ENCODE results near the gene SLC6A11.

Gene SLC6A11

DNA sequence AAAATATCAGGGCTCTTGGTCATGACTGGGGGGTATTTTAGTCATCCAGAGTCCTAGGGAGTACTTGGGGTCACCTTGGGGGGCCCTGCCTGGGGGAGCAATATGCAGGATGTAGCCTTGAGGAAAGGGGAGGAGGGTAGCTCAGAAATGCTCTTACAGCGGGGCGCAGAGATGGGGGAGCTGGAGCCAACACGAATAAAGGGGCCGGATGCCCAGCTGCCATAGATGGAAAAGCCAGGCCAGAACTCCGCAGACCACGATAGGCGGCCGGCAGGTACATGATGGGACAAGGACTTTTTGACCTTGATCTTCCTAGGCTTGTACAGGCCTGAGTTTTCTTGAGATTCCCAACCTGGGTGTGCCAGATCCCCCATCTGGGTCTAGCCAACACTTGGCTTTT is 128.8 kb downstream of the SLC6A11 start:
- H3K4me1 Mint-ChIP-seq: no peaks in the 10 kb centered on the region
- DNase-seq (no peak), ATAC-seq (replicated peaks) (no peak)
- H3K9me3 Mint-ChIP-seq: peaks cover 2 to 9% of the 10 kb centered on the region in 2 donors
- H3K36me3 Mint-ChIP-seq: no peaks in the 10 kb centered on the region
- no peak overlapping the region for H3K4me3 Mint-ChIP-seq
- H3K27ac Mint-ChIP-seq: no peak overlapping the region
- peaks cover 17 to 22% of the 10 kb centered on the region in 2 donors for H3K27me3 Mint-ChIP-seq

DNA sequence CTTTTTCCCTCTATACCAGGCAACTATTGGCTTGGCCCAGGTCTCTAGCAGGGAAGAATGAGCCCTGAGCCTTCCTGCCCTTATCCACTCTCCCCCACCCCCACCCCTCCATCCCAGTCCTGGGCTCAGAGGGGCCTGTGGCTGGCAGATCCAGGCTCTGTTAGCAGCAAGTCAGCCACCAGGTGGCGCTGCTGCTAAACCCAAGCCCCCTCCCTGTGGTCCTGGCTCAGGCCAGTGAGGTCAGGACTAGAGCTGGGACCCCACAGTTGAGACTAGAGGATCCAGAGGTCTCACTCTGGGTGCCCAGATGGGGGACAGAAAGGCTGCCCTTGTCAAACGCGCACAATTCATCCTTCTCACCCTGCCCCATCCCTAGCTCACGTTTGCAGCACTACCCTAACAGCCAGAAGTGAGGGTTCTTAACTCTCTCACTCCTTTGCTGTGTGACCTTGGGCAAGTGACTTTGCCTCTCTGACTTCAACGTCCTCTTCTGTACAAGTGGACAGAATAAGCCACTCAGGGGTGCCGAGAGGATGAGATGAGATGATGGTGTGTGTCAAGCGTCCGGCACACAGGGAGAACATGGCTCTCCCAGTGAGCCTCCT is 129.8 kb downstream of the SLC6A11 start:
- no peak overlapping the region for H3K4me3 Mint-ChIP-seq
- no peaks in the 10 kb centered on the region for H3K4me1 Mint-ChIP-seq
- H3K27ac Mint-ChIP-seq: no peak overlapping the region
- DNase-seq: peak; percentile 17
- H3K36me3 Mint-ChIP-seq: no peaks in the 10 kb centered on the region
- H3K9me3 Mint-ChIP-seq: peaks cover 2 to 9% of the 10 kb centered on the region in 2 donors
- peaks cover 17 to 28% of the 10 kb centered on the region in 2 donors for H3K27me3 Mint-ChIP-seq
- peak; percentile 75 to 85 for ATAC-seq (replicated peaks)

DNA sequence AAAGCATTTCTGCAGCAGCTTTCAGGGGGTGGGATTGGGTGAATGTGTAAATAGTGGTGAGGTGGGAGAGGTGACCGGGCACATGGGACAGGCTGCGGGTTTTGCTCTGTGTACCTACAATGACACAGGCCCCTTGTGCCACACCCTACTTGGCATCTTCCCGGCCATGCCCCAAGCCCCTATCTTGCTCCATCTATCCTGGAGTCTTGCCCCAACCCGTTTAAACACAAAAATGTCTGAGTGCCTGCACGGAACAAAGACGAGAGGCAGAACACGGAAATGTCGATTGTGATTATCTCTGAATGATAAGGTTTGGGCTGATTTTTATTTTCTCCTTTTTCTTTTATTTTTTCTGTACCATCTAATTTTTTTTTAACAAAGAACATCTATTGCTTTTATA is 130.5 kb downstream of the SLC6A11 start:
- Mint-ChIP-seq H3K27me3 (peaks cover 18 to 30% of the 10 kb centered on the region in 2 donors), H3K9me3 (peaks cover 2 to 9% of the 10 kb centered on the region in 2 donors), H3K27ac (no peak overlapping the region), H3K4me3 (no peak overlapping the region), H3K36me3 (no peaks in the 10 kb centered on the region), H3K4me1 (no peaks in the 10 kb centered on the region)
- DNase-seq (no peak), ATAC-seq (replicated peaks) (no peak)

DNA sequence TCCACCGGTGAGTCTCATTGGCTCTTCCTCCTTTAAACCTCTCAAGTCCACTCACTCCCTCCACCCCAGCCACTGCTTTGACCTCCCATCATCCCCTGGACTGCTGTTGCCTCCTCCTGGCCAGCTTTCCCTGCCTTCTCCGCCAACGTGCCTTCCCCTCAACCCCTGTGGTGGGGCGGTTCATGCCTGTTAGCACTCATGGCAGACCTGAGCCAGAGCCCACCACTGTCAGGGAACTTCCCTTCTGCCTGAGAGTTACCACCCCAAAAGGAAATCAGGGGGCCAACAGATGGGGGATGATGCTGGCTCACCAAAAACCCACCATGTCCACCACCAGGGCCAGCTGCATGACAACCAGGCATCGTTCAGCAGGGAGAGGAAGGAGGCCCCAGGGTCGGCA is 132.3 kb downstream of the SLC6A11 start:
- DNase-seq (no peak), ATAC-seq (replicated peaks) (no peak)
- Mint-ChIP-seq H3K4me3 (no peak overlapping the region), H3K9me3 (no peaks in the 10 kb centered on the region), H3K4me1 (no peaks in the 10 kb centered on the region), H3K36me3 (no peaks in the 10 kb centered on the region), H3K27me3 (peaks cover 15% of the 10 kb centered on the region in 2 donors), H3K27ac (no peak overlapping the region)

DNA sequence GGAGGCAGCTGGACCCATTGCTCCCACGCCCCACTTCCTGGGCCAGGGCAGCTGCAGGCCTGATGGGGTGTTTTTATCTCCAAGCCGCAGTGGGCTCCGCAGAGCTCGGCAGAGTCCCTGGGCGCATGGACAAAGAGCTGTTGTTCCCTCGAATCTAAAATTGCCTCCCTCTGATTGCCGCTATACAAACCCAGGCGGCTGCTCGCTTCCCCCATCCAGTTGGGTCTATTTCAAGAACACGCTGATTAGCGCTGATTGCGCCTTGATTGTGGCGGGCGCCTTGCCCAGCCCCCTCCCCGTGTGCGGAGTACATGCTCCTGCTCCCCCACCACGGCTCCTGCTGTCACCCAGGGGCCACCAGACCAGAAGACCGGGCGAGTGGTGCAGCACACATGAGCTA is 133.2 kb downstream of the SLC6A11 start:
- no peak for DNase-seq
- no peak overlapping the region for H3K4me3 Mint-ChIP-seq
- no peaks in the 10 kb centered on the region for H3K36me3 Mint-ChIP-seq
- no peaks in the 10 kb centered on the region for H3K9me3 Mint-ChIP-seq
- peaks cover 15 to 20% of the 10 kb centered on the region in 2 donors for H3K27me3 Mint-ChIP-seq
- no peak overlapping the region for H3K27ac Mint-ChIP-seq
- no peaks in the 10 kb centered on the region for H3K4me1 Mint-ChIP-seq
- no peak for ATAC-seq (replicated peaks)

DNA sequence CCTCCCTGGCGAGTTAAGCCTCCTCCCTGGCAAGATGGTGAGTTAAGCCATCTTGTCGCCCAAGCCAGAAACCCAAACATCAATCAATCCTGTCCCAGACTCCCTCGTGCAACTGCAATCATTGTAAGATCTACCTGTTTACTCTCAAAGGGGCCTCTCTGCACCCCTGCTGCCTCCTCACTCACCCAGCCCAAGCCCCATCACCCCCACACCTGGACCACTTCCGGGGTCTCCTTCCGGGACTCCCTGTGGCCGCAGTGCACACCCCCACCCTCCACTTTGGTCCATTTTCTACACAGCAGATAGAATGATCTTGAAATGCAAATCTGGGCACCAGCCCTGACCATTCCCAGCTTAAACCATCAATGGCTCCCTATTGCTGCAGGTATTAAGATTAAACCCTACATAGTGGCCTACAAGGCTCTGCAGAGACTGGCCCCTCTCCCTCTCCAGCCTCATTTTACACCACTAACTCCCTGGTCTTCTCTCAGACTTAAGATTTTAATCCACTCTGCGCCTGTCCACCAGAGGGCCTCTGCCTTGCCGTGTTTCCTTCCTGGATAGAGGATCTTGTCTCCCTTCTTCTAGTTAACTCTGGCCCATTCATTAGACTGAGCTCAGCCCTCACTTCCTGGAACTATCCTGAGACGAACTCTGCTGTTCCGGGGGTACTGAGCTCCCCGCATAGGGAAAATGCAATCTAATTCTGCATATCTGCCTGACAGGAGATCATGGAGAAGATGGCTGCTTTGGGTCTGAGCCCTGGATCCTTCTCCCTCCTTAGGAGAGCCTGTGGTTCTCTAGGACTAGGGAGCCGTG is 134.7 kb downstream of the SLC6A11 start:
- ATAC-seq (replicated peaks) (peak; percentile 28 to 33), DNase-seq (no peak)
- no peaks in the 10 kb centered on the region for H3K36me3 Mint-ChIP-seq
- H3K4me1 Mint-ChIP-seq: no peaks in the 10 kb centered on the region
- H3K27ac Mint-ChIP-seq: no peak overlapping the region
- peaks cover 8 to 13% of the 10 kb centered on the region in 2 donors for H3K27me3 Mint-ChIP-seq
- no peaks in the 10 kb centered on the region for H3K9me3 Mint-ChIP-seq
- no peak overlapping the region for H3K4me3 Mint-ChIP-seq

DNA sequence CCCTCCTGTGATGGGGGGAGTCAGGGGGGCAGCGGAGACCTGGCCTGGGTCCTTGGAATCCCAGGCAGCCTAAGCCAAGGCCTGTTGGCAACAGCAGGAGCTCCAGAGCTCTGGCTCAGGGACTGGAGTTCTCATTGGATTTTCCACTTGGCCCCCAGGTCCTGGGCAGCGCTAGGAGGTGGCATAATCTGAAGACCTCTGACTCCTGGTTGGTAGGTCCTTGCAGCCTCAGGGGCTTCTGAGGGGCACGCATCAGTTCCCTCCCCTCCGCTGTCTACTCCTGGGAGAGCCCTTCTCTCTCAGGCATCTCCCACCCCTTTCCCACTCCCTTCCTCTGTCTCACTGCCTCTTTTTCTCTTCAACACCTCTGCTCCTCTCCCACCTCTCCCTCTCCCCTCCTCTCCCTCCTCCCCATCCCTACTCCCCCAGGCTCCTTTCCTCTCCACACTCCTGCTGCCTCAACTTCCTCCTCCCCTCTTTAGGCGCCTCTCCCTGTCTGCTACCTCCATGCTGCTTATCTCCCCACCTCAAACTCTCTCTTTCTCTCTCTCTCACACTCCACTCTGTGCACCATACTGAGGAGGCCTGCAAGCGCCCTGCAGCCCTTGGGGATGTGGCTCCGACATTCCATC is 135.4 kb downstream of the SLC6A11 start:
- Mint-ChIP-seq H3K27ac (no peak overlapping the region), H3K4me1 (no peaks in the 10 kb centered on the region), H3K27me3 (peaks cover 8 to 13% of the 10 kb centered on the region in 2 donors), H3K36me3 (no peaks in the 10 kb centered on the region), H3K9me3 (no peaks in the 10 kb centered on the region), H3K4me3 (no peak overlapping the region)
- no peak for ATAC-seq (replicated peaks)
- DNase-seq: no peak

DNA sequence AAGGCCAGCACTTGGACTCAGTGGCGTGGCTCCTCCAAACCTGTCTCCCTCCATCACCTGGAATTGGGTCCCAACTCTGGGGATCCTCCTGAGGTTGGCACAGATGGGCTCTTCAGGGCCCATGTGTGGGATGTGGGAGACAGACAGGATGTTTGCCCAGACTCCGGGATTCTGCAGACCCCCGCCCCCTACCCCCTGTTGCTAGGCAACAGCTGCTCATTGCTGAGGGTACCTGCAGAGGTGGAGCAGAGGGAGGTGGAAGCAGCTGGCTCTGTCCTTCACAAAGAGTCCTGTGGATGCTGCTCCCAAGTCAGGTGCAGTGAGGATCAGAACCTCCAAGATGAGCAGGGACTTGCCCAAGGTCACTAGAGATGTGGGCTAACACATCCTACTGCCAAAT is 136.5 kb downstream of the SLC6A11 start:
- H3K36me3 Mint-ChIP-seq: no peaks in the 10 kb centered on the region
- no peak for ATAC-seq (replicated peaks)
- H3K27me3 Mint-ChIP-seq: peaks cover 8 to 13% of the 10 kb centered on the region in 2 donors
- DNase-seq: no peak
- H3K9me3 Mint-ChIP-seq: no peaks in the 10 kb centered on the region
- no peaks in the 10 kb centered on the region for H3K4me1 Mint-ChIP-seq
- no peak overlapping the region for H3K27ac Mint-ChIP-seq
- no peak overlapping the region for H3K4me3 Mint-ChIP-seq

DNA sequence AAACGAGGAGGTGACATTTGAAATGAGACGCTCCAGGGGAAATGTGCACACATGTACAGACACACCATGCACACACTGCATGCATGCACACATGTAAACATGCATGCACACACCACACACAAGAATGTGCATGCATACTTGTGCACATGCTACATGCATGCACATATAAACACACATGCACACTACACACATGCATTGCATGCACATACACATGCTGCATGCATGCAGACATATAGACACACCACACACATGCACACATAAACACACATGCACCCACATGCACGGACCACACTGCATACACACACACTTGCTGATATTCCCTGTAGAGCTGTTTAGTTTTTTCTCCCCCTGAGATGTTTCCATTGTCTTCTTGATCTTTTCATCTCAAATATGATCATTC is 138.7 kb downstream of the SLC6A11 start:
- no peaks in the 10 kb centered on the region for H3K4me1 Mint-ChIP-seq
- no peak overlapping the region for H3K27ac Mint-ChIP-seq
- no peaks in the 10 kb centered on the region for H3K9me3 Mint-ChIP-seq
- H3K4me3 Mint-ChIP-seq: no peak overlapping the region
- H3K36me3 Mint-ChIP-seq: no peaks in the 10 kb centered on the region
- H3K27me3 Mint-ChIP-seq: peaks cover 8 to 13% of the 10 kb centered on the region in 2 donors
- DNase-seq: no peak
- ATAC-seq (replicated peaks): no peak

DNA sequence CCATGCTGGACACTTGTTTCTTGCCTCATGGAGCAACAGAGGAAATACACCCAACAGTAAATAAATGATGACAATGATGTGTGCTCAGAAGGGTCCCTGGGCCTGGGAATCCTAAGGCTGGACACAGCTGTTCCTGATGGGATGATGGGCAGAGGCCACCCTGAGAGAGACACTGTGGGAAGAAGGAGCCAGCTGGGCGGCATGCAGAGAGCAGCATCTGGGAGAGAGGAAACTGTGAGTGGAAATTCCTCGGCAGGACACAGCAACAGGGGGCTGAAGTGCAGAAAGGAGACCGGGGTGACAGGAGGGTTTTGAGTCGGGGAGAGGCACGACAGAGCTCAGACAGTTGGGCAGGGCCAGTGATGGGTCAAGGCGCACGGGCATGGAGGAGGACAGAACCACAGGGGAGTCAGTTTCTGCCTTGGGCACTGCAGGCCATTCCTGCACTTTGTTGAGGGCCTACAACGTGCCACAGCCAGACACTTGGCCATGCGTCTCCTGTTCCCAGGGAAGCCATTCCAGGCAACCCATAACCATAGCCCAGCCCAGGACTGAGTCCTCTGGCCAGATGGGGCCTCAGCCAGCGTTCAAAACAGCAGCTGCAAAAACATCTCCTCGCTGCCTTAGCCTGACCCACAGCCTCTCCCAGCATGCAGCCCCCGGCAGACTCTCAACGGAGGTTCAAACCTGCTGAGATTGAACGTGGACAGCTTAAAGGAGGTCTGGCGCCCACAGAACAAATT is 139.9 kb downstream of the SLC6A11 start:
- H3K4me1 Mint-ChIP-seq: no peaks in the 10 kb centered on the region
- H3K27me3 Mint-ChIP-seq: peaks cover 5 to 21% of the 10 kb centered on the region in 2 donors
- no peak overlapping the region for H3K27ac Mint-ChIP-seq
- no peaks in the 10 kb centered on the region for H3K9me3 Mint-ChIP-seq
- no peak overlapping the region for H3K4me3 Mint-ChIP-seq
- DNase-seq (no peak), ATAC-seq (replicated peaks) (no peak)
- H3K36me3 Mint-ChIP-seq: no peaks in the 10 kb centered on the region

DNA sequence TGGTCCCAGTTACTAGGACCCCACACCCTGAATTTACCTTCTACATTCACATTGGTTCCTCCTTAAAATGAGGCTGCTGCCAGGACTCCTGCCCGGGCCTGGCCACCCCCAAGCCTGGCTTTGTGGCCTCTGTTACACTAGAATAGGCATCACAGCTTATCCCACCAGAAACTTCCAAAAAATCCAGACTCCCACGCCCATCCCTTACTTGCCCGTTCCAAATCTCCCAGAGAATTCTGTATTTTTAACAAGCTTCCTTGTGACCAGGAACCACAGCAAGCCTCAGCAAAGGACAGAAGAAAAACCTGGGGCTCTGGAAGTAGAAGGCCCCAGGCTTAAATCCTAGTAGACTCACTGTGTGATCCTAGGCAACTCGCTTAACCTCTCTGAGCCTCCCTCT is 140.5 kb downstream of the SLC6A11 start:
- Mint-ChIP-seq H3K4me1 (no peaks in the 10 kb centered on the region), H3K36me3 (no peaks in the 10 kb centered on the region), H3K4me3 (no peak overlapping the region), H3K27me3 (peaks cover 5 to 21% of the 10 kb centered on the region in 2 donors), H3K9me3 (no peaks in the 10 kb centered on the region), H3K27ac (no peak overlapping the region)
- ATAC-seq (replicated peaks) (no peak), DNase-seq (no peak)

DNA sequence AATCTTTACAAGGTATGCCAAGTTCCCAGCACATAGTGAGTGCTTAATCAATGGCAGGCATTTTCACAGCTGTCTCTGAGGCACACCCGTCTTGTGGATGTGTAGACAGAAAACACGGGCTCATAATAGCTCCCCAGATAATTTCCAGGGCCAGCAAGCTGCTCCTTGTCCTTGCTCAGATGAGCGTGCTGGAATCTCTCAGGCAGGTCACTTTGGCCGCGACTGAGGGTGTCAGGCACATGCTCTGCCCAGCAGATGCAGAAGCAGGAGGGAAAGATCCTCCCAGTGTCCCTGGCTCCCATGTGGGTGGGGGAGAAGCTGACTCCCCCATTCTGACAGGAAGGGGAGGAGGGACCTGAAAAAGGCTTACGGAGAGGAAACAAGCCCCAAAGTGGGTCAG is 141.0 kb downstream of the SLC6A11 start:
- peaks cover 5 to 17% of the 10 kb centered on the region in 2 donors for H3K27me3 Mint-ChIP-seq
- ATAC-seq (replicated peaks): no peak

DNA sequence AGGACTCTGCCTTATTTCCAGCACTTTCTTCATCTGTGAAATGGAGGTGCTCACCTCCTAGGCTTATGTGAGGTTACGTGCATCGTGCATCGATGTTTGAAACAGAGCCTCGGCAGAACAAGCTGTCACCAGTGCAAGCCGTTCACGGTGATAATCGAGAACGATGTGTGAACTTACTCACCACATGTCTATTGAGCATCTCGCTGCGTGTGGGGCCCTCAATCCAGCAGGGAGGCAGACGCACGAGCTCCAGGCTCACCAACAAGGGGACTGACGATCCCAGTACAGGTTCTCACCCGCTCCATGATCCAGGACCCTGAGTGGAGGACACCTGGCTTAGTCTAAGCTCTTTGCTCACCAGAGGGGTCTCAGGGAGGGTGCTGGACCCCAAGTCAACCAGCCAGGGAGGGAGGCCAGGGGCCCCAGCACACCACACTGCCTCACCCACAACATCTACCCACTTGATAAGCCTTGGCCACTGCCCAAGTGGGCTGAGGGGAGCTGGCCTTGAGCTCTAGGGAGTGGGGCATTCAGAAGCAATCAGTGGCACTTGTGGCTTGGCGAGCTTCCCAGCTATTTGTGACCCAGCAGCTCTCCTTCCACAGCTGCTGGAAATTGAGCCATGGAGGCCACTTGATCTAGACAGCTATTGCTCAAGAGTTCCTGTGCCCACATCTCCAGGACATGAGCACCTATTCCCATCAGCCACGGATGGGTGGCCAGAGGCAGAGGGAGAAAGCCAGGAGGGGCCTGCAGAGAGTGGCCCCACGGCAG is 142.1 kb downstream of the SLC6A11 start:
- Mint-ChIP-seq H3K27me3 (peaks cover 5 to 16% of the 10 kb centered on the region in 2 donors), H3K4me3 (no peak overlapping the region), H3K27ac (no peak overlapping the region), H3K9me3 (no peaks in the 10 kb centered on the region), H3K36me3 (no peaks in the 10 kb centered on the region), H3K4me1 (no peaks in the 10 kb centered on the region)
- DNase-seq (no peak), ATAC-seq (replicated peaks) (no peak)

More for the DNA sequence above, 141.0 kb downstream of the SLC6A11 start:
- no peaks in the 10 kb centered on the region for H3K36me3 Mint-ChIP-seq
- no peak for DNase-seq
- H3K9me3 Mint-ChIP-seq: no peaks in the 10 kb centered on the region
- H3K4me1 Mint-ChIP-seq: no peaks in the 10 kb centered on the region
- H3K27ac Mint-ChIP-seq: no peak overlapping the region
- H3K4me3 Mint-ChIP-seq: no peak overlapping the region

DNA sequence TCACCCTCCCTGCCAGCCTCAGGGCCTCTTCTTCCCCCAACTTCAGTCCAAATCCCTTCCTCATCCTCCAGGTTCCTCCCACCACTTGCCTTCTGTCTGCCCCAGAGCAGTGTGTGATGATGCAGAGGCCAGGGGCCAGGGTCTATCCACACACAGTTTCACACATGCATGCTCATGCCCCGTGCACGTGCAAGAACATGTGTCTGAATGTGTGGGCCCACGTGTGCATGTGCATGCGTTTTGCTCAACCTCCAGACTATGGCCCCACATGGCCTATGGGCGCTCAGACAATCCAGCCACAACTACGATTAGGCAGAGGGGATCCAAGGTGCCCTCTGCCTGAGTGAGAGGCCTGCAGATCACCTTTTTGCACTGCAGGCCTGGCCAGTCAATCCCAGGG is 144.2 kb downstream of the SLC6A11 start:
- Mint-ChIP-seq H3K27ac (no peak overlapping the region), H3K9me3 (peaks cover 0 to 1% of the 10 kb centered on the region in 2 donors), H3K27me3 (peaks cover 10 to 11% of the 10 kb centered on the region in 2 donors), H3K4me3 (no peak overlapping the region), H3K4me1 (no peaks in the 10 kb centered on the region), H3K36me3 (no peaks in the 10 kb centered on the region)
- DNase-seq: no peak
- ATAC-seq (replicated peaks): no peak
